Adrenal gland (tissue), 5 donors: ENCODE measurements around the gene ADGRA1.

Experiments
- CTCF ChIP-seq, 6 experiments: fragments of 450-650 bp in 4 of 6; fragments of 200-600 bp in 2 of 6; sonication (generic) in 1 of 6; IDR thresholded peaks; 1 replicate in 5 of 6; 2 replicates in 1 of 6; pipeline versions ENCODE4 v1.5.1 to v1.8.0; 2016 to 2021; ENCODE audit warnings: antibody characterized with exemption in 6 of 6, mild to moderate bottlenecking in 2 of 6, moderate library complexity in 1 of 6
- POLR2A ChIP-seq, 2 donors: fragments of 450-650 bp; IDR thresholded peaks; one replicate each; pipeline ENCODE4 v1.6.1; 2017; ENCODE audit warnings: antibody characterized with exemption in 2 of 2, mild to moderate bottlenecking in 2 of 2, moderate library complexity in 1 of 2
- donor health status: DM: no; HTN: no; CAD: no.

DNA sequence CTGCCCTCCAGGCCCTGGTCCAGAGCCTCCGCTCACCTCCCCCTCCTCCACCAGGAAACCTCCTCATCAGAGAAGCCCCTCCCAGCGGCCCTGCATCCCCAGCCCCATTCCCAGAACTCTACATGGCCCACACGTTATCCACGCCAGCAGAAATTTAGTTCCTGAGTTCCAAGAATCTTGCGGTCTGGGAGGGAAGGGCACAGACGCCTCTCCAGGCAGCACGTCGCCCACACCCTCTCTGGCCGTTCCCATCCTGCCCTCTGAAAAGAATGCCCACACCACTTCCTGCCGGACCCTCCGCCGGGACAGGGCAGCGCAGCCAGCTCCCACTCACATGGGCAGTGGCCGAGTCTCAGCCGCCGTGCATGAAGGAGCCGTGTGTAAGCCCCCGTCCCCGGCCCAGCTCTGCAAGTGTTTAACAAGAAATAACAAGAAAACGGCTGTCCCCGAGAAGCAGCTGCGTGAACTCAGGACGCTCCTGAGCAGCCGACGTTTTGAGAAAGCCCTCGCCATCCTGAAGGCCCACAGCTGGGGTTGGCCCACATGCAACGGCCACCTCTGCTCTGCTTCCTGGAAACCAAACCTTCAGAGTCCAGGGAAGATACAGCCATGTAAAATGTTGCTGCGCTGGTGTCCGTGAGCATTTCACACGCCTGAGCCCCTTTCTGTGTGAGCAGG, 17.4 kb downstream of the ADGRA1 start:
- TF ChIP-seq CTCF (IDR thresholded peaks at IDR 0.05) (no peak), POLR2A (IDR thresholded peaks at IDR 0.05) (no peak)
